GM19023 (cell line): ENCODE results near the gene EPB41.

Source experiments
- ATAC-seq: cut with Tn5 transposase; IDR thresholded peaks from one replicate; pipeline ENCODE4 v1.9.1; 2021; ENCODE audit warnings: mild to moderate bottlenecking, moderate library complexity; ENCODE audit not compliant: unreplicated experiment

The EPB41 gene

DNA sequence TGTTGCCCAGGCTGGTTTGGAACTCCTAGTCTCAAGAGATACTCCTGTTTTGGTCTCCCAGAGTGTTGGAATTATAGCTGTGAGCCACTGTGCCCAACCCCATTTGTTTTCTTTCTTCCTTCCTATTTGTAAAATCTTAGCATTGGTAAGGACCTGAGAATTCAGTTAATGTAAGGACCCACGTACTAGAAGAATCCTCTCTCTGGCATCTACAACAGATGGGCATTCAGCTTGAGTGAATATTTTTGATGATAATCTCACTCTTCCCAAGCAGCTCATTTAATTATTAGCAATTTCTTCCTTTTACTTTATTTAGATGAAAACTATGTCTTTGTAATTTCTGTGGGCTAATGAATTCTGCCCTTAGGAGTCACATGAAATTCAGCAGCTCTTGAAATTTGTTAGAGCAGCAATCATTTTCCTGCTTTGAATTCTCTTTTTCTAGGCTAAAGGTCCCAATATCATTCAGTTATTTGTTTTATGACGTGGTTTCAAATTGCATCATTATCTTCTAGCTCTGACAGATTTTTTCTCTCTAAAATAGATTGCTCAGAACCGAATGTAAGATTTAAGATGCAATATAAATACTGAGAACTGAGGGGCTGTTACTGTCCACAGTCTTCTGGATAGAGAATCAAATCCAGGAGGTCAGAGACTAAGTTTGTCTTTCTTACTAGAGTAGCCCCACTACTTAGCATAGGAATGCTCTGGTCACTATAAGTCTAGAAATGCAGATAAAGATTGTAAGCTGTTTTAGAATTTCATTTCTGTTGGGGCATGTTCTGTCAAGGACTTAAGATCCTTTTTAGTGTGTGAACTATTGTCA lies 59.4 kb downstream of the EPB41 start:
- no peak for ATAC-seq

- no peak for ATAC-seq
Measured at GRCh38 chr1:28974432-28974831, 60.1 kb downstream of the EPB41 start.

GRCh38 chr1:28976248-28976647 lies 61.9 kb downstream of the EPB41 start:
- ATAC-seq, result no peak

- no peak for ATAC-seq
Measured at GRCh38 chr1:28981210-28981609, 66.8 kb downstream of the EPB41 start.

DNA sequence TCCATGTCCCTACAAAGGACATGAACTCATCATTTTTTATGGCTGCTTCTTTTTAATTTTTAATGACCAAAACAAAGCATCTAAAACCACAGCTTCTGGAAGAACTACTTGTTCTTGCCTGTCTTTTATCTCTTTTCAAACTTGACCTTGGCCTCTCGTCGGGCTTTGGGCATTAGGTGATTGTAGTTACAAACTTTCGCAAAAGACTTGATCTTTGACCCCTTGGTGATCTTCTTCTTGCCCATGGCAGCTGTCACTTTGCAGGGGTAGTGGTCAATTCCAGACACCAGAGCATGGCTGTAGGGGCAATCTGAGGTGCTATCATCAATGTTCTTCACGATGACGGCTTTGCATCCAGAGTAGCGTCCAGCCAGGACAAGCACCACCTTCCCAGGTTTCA lies 67.8 kb downstream of the EPB41 start:
- no peak for ATAC-seq

GRCh38 chr1:28983091-28983490 lies 68.7 kb downstream of the EPB41 start:
- no peak for ATAC-seq

GRCh38 chr1:28983509-28984310 lies 69.3 kb downstream of the EPB41 start:
- ATAC-seq, result no peak

- ATAC-seq, result no peak
Measured at GRCh38 chr1:28984311-28984684, 69.9 kb downstream of the EPB41 start.

DNA sequence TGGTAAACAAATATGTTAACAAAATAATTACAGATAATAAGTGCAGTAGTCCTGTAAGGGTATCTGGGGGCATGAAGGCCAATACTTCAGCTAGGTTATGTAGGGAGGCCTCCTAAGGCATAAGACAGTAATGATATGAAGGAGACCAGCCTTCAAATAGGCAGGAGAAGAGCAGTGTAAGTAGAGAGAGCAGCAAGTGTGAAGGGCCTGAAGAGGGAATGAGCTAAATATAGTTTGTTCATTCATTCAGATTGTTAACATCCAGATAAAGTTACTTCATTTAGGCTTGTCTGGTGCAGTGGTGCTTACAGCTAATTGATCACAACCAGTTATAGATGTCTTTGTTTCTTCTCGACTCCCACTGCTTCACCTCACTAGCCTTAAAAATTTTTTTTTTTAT lies 71.1 kb downstream of the EPB41 start:
- no peak for ATAC-seq

- ATAC-seq, result no peak
Measured at GRCh38 chr1:28986306-28986910, 72.0 kb downstream of the EPB41 start.

GRCh38 chr1:29002792-29003191 lies 88.4 kb downstream of the EPB41 start:
- ATAC-seq, result no peak

- ATAC-seq, result no peak
Measured at GRCh38 chr1:29004288-29004687, 89.9 kb downstream of the EPB41 start.

GRCh38 chr1:29004798-29005197 lies 90.4 kb downstream of the EPB41 start:
- ATAC-seq, result no peak

DNA sequence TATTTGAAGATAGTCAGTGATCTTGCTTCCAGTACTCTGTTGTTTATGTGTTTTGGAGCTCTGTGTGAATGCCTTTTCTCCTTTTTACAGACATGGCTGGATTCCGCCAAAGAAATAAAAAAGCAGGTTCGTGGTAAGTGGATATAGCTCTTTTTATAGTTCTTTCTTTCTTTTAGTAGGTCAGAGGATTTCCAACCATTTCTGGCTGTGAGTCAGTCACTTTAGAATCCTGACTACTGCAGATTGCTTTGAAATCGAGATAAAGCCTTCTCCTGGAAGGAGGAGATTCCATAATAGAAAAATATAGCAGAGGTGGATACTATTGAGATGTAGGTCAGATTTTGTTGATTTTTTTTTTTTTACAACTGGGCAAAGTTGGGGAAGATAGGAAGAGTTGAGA lies 97.4 kb downstream of the EPB41 start:
- no peak for ATAC-seq

- ATAC-seq, result no peak
Measured at GRCh38 chr1:29017235-29017634, 102.9 kb downstream of the EPB41 start.

- ATAC-seq, result no peak
Measured at GRCh38 chr1:29017975-29018712, 103.8 kb downstream of the EPB41 start.

GRCh38 chr1:29022620-29023019 lies 108.3 kb downstream of the EPB41 start:
- ATAC-seq, result no peak

DNA sequence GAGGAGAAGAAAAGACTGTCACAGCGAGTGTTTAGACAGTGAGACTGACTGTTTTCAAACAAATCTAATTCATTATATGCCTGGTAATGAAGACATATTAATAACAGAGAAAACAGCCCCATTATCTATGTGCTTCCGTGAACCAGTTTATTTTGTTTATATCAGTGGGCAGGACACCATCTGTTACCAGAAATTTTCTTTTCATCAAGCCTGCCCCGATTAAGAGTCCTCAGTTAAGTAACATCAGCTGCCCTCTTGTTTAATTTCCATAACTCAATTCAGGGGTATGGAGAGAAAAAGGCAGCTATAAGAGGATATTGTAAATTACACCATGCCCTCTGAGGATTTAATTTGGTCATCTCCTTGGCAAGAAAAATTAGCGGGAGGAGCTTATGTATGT lies 115.3 kb downstream of the EPB41 start:
- no peak for ATAC-seq

DNA sequence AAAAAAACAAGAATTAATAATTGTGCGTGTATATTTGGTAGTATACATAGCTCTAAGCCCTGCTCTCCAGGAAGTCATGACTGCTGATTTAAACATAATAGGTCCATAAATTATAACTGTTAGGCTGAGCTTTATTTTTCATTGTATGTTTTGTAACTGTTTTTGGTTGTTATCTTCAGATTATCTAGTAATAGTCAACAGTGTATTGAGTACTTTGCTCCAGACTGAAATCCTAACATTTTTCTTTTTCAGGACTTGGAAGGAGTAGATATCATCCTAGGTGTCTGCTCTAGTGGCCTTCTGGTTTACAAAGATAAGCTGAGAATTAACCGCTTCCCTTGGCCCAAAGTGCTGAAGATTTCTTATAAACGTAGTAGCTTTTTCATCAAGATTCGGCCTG lies 118.5 kb downstream of the EPB41 start:
- no peak for ATAC-seq

DNA sequence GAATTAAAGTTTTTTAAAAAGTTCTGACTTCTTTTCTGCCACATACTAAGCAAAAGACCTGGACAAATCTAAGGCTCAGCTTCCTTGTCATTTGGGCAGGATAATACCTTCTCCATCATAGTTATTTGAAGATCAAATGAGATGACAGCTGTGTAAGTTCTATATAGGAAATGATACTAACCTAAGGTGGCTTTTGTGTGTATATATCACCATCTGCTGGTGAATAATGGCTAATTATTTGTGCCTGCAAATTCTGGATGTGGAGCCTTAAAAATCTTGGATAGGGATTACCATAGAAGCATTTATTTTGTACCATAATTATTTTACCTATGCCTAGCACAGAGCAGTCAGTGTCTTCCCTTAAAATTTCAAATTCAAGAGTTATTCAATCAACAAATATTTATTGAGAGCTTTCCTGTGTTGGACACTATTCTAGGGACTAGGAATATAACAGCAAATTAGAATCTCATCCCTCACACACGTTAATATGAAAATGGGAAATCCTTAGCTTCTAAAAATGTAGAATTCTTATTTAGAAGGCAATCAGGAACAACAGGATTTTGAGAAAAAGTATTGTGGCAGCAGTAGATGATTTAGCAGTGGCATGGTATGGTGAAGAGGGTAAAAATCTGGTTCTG lies 119.6 kb downstream of the EPB41 start:
- ATAC-seq, result no peak
